NCI-H82 treated with DMSO at 0.1 percent for 48 hours (cell line): ENCODE data around the gene RAPH1.
"Not testable (repeated sequence)": the region's sequence is repeated elsewhere in the genome, so short reads cannot be mapped to it uniquely, and the experiment has no call there.

ENCODE experiments used
- DNase-seq: peaks from one replicate; lab custom pipeline; 2025; ENCODE audit not compliant: unreplicated experiment; lab: John Stamatoyannopoulos, UW

The RAPH1 gene

DNA sequence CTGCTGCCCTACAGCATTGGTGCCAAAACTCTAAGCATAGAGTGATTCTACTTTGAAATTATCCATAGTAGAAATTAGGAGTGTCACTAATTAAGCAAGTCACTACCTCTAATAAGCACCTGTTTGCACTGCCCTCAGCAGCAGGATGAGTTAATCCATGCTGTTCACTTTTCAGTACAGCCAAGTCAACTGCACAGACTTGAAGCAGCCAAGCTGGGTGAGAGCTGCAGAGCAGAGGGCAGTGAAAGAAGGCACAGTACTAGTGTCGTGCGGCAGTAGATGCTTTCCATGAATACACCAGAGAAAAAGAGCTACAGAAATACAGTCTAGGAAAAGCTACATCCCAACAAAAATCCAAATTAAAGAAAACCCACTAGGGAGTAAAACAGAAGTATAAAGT is 98.6 kb downstream of the RAPH1 start:
- no peak for DNase-seq

DNA sequence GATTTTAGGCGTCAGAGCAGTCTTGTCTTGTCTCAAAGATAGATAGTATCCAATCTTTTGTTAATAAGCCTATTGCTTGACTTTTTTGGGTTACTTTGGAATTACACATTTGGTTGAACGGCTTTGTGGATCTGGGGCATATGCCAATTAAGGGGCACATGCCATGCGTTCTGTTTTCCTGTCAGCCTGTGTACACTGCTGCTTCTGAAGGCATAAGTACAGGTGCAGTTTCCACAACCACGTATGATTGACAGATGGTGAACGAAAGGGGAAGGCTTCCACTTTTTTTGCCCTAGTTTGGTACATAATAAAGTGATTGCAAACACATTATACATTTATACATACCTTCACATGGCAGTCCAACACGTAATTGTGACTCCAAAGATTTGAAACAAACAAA is 102.3 kb downstream of the RAPH1 start:
- DNase-seq: no peak

DNA sequence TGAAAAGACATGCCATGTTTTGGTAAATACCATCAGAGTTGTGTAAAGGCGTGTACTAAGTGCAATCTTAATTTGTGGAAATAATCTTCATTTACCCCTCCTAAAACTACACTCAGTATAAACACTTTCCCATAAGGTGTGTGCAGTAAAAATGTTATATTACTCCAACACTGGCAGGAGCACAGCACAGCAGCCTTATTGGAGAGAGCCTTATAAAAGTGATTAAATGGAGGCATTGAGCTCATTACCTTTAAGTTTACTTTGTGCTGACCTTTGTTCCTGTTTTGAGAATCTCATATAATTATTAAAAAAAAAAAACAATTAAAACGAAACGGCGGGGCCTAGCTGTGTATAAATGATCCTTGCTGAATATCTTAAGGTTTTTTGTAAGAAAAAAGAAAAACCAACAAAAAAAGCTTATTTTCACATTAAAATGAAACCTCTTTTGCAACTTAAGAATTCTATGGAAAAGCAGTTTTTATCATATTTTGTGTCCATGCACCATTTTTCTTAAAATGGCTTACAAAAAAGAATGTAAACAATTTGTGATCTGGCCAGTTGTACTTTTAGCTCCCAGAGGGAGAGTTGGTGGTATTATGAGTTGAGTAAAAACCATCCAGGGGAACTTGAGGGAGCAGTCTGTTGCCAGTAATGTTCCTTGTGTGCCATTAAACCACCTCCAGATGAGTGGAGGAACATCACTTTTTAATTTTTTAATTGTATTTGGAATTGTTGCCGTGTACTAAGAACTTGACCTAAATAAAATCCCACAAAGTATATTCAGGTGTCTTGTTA is 103.5 kb downstream of the RAPH1 start:
- peak; percentile 74 for DNase-seq

DNA sequence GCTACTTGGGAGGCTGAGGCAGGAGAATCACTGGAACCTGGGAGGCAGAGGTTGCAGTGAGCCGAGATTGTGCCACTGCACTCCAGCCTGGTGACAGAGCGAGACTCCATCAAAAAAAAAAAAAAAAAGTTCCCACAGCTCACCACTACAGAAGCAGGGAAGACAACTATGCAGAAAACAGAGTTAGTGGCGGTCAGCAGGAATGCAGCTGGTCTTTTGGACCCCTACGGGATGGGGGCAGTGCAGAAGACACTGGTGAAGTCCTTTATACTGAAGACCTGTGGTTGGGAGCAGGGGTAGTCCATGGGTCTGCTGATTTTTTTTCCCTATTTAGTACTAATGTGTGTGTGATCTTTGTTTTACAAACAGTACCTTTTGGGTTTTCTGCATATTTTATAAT is 105.5 kb downstream of the RAPH1 start:
- DNase-seq: not testable (repeated sequence)

DNA sequence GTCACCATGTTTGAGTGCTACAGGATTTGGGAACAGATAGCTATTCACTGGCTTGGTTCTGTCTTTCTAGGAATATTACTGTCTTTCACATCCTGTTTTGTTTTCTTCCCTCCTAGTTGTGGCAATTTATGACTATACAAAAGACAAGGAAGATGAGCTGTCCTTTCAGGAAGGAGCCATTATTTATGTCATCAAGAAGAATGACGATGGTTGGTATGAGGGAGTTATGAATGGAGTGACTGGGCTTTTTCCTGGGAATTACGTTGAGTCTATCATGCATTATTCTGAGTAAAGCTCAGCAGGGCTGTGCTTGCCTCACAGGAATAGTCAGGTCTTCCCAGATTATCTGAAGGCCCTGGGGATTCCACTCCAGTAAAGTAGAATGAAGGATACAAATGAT is 108.0 kb downstream of the RAPH1 start:
- DNase-seq: no peak

DNA sequence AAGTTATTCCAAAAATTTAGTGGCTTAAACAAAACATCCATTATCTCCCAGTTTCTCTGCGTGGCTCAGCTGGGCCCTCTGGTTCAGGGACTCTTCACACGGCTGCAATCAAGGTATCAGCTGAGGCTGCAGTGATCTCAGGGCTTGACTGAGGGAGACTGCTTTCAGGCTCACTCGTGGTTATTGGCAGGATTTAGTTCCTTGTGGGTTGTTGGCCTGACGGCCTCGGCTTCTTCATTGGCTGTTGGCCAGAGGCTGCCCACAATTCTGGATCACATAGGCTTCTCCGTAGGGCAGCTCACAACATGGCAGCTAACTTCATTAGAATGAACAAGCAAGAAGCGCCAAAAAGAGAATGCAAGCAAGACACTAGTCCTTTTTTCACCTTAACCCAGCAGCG is 116.8 kb downstream of the RAPH1 start:
- DNase-seq: no peak

DNA sequence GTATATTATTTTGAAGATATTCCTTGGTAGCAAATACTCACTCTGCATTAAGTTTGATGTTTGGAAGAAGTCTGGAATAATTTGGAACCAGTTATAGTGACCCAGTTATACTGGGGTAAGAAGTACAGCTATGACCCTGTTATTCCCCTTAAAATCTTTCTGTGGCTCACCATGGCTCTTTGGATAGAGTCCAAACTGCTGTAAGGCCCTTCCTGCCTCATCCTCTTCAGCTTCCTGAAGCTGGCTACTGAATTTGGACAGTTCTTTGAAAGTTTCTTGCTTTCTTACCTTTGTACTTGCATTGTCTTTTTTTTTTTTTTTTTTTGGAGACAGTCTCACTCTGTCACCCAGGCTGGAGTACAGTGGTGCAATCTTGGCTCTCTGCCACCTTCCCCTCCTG is 121.3 kb downstream of the RAPH1 start:
- DNase-seq: no peak

DNA sequence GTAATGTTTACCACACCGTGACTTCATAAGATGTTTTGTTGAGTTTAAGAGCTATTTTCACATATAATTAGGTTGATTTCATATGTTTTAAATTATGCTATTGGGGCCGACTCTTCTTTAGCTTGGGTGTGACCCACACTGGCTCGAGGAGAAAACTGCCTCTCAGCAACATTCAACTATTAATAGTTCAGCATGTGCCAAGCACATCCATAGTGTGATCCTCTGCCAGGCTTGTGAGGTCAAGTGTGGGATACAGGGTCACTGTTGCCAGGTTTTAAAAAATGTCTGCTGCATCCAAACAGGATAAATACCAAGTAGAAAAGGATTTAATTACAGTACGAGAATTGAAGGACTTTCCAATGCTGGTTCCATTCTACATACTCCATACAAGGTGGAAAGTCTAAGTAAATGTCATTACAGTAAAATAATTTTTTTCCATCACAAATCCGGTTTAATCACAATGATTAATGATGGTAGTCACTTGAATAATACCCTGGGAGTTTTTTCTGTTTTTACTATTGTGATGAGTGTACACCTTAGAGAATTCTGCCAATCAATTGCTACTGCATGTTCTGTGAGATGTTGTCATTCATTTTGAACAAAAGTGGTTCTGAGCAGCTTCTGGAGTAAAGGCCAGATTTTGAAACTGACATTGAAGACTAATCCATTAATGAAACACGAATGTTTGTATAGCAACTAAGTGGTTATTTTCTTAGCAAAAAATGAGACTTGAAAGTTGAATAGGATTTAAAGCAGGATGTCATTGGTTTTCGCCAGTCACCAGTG is 122.4 kb downstream of the RAPH1 start:
- no peak for DNase-seq

DNA sequence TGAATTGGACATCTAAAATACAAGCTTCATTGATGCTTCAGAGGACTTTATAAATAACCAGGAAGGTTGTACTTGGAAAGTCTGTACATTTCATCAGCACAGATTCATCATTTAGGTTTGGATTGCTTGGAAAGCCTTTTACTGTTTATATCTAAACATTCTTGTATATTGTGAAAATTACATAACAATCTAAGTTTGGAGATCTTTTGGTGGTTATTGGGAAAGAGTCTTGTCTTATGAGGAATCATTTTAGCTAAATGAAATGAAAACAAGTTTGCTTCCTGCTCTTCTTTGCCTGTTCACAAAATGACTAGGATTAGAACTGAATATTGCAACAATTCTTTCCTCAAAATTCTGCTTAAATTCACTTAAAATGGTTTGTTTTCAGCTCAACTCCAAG is 127.6 kb downstream of the RAPH1 start:
- no peak for DNase-seq

DNA sequence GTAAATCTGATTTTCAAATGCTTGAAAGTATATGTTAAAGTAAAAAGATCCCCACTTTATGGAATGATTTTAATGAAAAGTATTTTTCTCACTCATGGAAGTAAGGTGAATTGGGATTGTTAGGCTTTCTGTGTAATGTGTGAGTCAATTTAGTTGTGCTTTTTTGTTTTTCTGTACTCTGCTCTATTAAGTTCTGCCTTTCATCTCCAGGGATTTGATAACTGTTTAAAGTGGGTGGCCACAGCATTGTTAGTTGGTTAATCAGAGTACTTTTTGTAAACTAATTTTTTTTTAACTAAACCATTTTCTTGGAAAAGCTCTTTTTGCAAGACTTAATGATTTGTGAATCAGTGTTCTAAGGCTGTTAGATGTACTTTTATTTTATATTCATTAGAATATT is 130.1 kb downstream of the RAPH1 start:
- no peak for DNase-seq

DNA sequence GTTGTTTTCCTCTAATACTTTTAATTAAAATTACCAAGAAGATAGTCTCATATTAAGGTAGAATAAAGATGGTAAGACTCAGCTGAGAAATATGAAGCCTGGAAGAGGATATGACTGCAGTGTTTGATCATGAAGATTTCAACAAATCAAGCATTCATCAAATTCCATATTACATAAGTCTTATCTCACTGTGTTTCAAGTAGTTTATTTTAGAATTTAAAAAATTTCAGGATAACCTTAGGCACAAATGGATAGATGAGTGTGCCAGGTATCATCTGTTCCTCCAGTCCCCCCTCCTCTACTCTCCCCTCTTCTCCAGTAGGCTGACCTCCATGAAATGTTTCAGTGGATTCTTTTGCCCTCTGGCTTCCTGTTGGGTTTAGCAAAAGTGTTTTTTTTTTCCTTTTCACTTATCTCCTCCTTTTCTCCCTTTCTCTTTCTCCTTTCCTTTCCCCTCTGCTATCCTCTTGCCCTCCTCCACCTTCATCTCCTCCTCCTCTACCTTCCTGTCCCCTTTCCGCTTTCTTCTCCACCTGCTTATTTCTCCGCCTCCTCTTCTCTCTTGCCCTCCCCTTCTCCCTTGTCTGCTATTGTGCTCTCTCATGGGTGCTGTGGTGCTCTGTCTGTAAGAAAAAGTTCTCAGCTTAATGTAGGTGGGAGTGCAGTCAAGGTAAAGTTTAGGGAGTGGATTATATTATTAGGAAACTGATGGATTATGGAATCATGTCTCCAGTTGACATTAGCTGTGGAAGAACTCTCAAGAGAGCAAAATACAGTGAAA is 134.1 kb downstream of the RAPH1 start:
- DNase-seq: no peak

DNA sequence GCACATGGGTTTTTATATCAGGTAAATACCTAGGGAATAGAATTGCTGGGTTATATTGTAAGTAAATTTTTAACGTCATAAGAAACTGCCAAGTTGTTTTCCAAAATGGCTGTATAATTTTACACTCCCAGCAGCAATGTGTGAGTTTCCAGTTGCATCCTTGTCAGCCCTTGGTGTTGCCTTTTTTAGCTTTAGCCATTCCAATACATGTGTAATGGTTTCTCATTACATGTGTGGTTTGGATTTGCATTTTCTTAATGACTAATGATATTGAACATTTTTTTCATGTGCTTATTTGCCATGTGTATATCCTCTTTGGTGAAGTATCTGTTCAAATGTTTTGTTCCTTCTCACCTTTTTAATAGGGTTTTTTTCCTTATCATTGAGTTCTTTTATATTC is 136.1 kb downstream of the RAPH1 start:
- DNase-seq: no peak

DNA sequence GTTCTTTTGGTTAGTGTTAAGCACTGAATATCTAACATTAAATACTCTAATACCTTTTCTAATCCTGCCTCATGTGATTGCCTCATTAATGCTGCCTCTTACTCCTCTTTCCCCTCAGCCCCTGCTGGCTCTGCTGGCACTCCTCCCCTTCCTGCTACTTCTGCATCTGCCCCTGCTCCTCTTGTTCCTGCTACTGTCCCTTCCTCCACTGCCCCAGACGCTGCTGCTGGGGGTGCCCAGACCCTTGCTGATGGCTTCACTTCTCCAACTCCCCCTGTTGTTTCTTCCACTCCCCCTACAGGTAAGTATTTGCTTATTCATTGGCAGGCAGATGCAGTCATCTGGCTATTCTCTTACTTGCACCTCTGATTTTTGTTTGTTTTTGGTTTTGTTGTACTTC is 138.4 kb downstream of the RAPH1 start:
- peak; percentile 26 for DNase-seq

DNA sequence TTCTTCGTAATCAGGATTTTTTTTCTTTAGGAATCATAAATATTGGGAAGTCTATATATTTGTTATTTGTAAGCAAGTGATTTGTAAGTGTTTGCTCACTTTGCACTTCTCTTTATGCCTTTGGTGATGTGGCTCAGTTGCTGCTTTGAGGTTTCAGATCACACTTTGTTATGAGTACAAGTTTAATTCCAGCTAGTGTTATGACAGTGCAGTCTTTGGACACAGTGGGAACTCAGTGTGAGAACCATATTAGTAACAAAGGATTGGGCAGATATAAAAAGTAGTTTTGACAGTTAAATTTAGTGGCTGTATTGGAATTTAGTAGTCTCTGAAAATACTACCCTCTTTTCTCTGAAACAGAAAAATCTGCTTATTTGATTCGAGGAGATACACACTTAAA is 139.2 kb downstream of the RAPH1 start:
- no peak for DNase-seq

DNA sequence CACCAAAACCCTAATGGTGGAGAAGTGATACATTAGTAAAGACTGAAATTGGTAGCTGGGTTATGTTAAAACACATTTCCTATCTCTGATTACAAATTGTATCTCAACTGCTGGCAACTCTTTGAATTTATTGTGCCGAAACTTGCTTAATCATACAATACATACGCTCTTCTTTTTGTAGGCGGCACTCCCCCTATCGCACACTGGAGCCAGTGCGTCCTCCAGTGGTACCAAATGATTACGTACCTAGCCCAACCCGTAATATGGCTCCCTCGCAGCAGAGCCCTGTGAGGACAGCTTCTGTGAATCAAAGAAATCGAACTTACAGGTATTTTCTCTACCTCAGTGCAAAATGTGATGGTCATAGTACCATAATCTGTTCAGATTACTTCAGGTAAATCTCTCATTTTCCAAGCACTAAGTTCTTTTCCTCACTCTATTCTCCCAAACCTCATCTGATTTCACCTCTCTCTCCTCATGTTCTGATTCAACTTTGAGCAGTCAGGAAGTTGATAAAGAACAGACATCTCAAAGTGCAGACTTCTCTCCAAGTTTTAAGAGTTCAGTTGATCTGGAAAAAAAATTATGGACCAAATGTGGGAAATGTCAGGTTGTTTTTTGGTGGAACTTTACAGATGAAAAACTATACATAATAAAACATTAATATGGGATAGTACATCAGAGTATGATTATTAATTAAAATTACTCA is 140.4 kb downstream of the RAPH1 start:
- DNase-seq: no peak

DNA sequence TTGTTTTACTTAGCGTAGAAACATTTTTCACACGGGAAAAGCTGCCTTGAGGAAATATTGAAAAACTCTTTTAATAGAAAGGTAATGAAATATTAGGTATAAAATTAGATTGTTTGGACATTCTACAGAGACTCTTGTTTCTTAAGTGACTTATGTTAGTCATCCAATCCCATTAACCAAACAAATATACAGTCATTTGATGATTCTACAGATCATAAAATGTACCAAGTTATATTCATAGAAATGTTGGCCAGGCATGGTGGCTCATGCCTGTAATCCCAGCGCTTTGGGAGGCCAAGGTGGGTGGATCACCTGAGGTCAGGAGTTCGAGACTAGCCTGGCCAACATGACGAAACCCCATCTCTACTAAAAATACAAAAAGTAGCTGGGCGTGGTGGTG is 146.9 kb downstream of the RAPH1 start:
- not testable (repeated sequence) for DNase-seq

DNA sequence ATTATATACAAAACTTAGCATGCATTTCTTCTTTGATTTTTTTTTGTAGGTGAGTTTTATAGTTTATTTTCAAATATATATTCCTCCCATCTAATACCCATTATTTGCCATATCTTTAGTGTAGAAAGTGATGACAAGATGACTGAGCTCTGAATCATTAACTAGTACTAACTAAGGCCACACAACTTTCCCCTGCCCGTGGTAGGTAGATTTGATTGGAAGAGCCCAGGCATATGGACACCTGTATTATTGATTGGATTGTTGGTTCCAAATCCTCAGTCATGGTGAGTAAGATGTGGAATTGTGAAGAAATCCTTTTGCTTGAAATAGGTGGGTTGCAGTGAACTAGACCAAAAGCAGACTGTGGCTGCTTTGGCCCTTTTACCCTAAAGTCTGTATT is 152.1 kb downstream of the RAPH1 start:
- DNase-seq: no peak

DNA sequence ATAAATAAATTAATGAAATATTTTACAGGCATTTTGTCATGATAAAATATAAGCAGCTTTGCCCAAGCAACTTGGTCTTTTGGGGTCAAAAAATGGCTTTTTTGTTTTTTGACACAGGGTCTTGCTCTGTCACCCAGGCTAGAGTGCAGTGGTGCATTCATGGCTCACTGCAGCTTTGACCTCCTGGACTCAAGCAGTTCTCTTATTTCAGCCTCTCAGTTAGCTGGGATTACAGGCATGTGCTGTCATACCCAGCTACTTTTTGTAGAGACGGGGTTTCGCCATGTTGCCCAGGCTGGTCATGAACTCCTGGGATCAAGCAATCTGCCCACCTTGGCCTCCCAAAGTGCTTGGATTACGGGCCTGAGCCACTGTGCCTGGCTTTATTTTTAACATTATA is 155.9 kb downstream of the RAPH1 start:
- DNase-seq: no peak

DNA sequence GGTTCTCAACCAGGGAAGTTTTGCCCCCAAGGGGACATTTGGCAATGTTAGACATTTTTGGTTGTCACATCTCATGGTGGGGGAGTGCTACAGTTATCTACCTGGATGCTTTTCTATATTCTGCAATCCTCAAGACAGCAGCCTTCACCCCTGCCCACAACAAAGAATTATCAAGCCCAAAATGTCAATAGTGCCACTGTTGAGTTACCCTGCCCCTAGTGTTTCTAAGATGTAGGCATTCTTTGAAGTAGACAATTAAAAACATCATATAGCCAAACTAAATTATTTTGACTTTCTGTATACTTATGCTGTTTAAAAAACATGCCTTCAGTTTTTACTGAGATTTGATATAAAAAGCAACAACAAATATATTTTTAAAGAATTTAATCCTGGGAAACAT is 158.9 kb downstream of the RAPH1 start:
- DNase-seq: no peak

DNA sequence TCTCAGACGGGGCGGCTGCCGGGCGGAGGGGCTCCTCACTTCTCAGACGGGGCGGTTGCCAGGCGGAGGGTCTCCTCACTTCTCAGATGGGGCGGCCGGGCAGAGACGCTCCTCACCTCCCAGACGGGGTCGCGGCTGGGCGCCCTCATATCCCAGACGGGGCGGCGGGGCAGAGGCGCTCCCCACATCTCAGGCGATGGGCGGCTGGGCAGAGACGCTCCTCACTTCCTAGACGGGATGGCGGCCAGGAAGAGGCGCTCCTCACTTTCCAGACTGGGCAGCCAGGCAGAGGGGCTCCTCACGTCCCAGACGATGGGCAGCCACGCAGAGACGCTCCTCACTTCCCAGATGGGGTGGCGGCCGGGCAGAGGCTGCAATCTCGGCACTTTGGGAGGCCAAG is 162.4 kb downstream of the RAPH1 start:
- DNase-seq: not testable (repeated sequence)
